ENCODE measurements around the gene DEPDC5.

DEPDC5 gene

GRCh38 chr22:31816750-31817149 lies 62.9 kb downstream of the DEPDC5 start:
- Histone ChIP-seq H3K27me3 (ENCODE audit: insufficient read depth, poor library complexity, severe bottlenecking) (no peaks in the 10 kb centered on the region), H3K27ac (replicated peaks) (no peak overlapping the region), H3K4me3 (replicated peaks; ENCODE audit: insufficient read depth, low read length) (no peak overlapping the region)
- no peak for TF ChIP-seq CTCF (IDR thresholded peaks at IDR 0.05; ENCODE audit: insufficient read depth, low read length)
- TF ChIP-seq REST (IDR thresholded peaks at IDR 0.05; ENCODE audit: insufficient replicate concordance, low read depth) = no peak
- no peak for TF ChIP-seq SPI1 (IDR thresholded peaks at IDR 0.05; ENCODE audit: borderline replicate concordance, low read depth)
- no peak for TF ChIP-seq GABPA (IDR thresholded peaks at IDR 0.05; ENCODE audit: low read depth)
- no peak for TF ChIP-seq POLR2AphosphoS5 (IDR thresholded peaks at IDR 0.05; ENCODE audit: low read depth)
- DNase-seq (ENCODE audit: low read depth in 1 of 2, low spot score in 1 of 2) = no peak

DNA sequence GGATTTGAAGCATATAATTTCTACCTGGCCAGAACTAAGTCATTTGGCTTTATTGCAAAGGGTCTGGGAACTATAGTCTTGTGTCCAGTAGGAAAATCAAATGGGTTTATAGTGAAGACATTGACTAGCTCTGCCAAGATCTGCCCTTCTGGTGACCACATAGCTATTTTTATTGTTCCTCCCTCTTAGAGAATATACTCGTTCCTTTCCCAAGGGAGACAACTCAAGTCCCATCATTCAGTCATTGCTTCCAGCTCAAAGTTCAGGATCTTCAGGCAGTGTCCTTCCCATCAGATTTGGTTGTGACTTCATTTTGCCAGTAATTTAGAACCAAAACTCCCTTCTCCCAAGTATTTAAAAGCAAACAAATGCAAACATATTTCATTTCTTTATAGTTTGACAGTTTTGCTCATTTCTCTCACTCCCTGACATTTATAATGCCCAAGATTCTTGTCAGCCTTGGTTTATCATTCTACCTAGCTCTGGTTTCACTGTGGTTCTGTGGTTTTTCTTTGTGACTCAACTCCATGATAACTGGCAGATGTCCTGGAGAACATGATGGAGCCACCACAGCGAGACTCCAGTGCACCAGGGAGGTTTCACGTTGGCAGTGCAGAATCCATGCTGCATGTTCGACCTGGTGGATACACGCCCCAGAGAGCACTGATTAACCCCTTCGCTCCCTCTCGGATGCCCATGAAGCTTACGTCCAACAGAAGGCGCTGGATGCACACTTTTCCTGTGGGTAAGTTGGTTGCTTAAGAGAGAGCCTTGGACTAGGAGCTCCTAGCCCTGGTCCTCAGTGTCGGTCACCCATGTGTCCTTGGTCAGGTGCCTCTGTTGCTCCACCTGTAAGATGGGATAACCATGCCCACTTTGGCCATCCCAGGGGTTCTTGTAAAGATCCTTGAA lies 64.9 kb downstream of the DEPDC5 start:
- no peak overlapping the region for H3K27ac ChIP-seq (replicated peaks)
- DNase-seq (ENCODE audit: low read depth in 1 of 2, low spot score in 1 of 2) = no peak
- TF ChIP-seq REST (IDR thresholded peaks at IDR 0.05; ENCODE audit: insufficient replicate concordance, low read depth) (no peak), CTCF (IDR thresholded peaks at IDR 0.05; ENCODE audit: insufficient read depth, low read length) (no peak), POLR2AphosphoS5 (IDR thresholded peaks at IDR 0.05; ENCODE audit: low read depth) (no peak), SPI1 (IDR thresholded peaks at IDR 0.05; ENCODE audit: borderline replicate concordance, low read depth) (no peak), GABPA (IDR thresholded peaks at IDR 0.05; ENCODE audit: low read depth) (no peak)
- H3K4me3 ChIP-seq (replicated peaks; ENCODE audit: insufficient read depth, low read length) = no peak overlapping the region
- H3K27me3 ChIP-seq (ENCODE audit: insufficient read depth, poor library complexity, severe bottlenecking) = no peaks in the 10 kb centered on the region

GRCh38 chr22:31820655-31821054 lies 66.8 kb downstream of the DEPDC5 start:
- DNase-seq (ENCODE audit: low read depth in 1 of 2, low spot score in 1 of 2) = no peak
- Histone ChIP-seq H3K27ac (replicated peaks) (no peak overlapping the region), H3K27me3 (ENCODE audit: insufficient read depth, poor library complexity, severe bottlenecking) (no peaks in the 10 kb centered on the region), H3K4me3 (replicated peaks; ENCODE audit: insufficient read depth, low read length) (no peak overlapping the region)
- no peak for TF ChIP-seq SPI1 (IDR thresholded peaks at IDR 0.05; ENCODE audit: borderline replicate concordance, low read depth)
- no peak for TF ChIP-seq CTCF (IDR thresholded peaks at IDR 0.05; ENCODE audit: insufficient read depth, low read length)
- no peak for TF ChIP-seq POLR2AphosphoS5 (IDR thresholded peaks at IDR 0.05; ENCODE audit: low read depth)
- no peak for TF ChIP-seq REST (IDR thresholded peaks at IDR 0.05; ENCODE audit: insufficient replicate concordance, low read depth)
- no peak for TF ChIP-seq GABPA (IDR thresholded peaks at IDR 0.05; ENCODE audit: low read depth)
